Suppressor macrophage treated with lipopolysaccharide for 4 hours (primary cell): ENCODE measurements around the gene DCDC2B.
A peak's percentile ranks its signal among the peaks of the same experiment; 100 is the strongest.
"Not testable (repeated sequence)": the region's sequence is repeated elsewhere in the genome, so short reads cannot be mapped to it uniquely, and the experiment has no call there.

Experiments used
- DNase-seq: peaks from one replicate; pipeline ENCODE4 v3.0.0-alpha.2; 2020

Gene DCDC2B

GRCh38 chr1:32208891-32209328 lies at the start of gene DCDC2B:
Gene DCDC2B (plus strand): TSS chr1:32209089. CDS start chr1:32209094, 5 bp downstream.
- no peak for DNase-seq

- DNase-seq, result no peak
Measured at GRCh38 chr1:32159189-32159588, 49.7 kb upstream of the DCDC2B start.

- no peak for DNase-seq
Measured at GRCh38 chr1:32163405-32163804, 45.5 kb upstream of the DCDC2B start.

GRCh38 chr1:32165633-32166032 lies 43.3 kb upstream of the DCDC2B start:
- not testable (repeated sequence) for DNase-seq

- DNase-seq, result no peak
Measured at GRCh38 chr1:32170991-32171390, 37.9 kb upstream of the DCDC2B start.

DNA sequence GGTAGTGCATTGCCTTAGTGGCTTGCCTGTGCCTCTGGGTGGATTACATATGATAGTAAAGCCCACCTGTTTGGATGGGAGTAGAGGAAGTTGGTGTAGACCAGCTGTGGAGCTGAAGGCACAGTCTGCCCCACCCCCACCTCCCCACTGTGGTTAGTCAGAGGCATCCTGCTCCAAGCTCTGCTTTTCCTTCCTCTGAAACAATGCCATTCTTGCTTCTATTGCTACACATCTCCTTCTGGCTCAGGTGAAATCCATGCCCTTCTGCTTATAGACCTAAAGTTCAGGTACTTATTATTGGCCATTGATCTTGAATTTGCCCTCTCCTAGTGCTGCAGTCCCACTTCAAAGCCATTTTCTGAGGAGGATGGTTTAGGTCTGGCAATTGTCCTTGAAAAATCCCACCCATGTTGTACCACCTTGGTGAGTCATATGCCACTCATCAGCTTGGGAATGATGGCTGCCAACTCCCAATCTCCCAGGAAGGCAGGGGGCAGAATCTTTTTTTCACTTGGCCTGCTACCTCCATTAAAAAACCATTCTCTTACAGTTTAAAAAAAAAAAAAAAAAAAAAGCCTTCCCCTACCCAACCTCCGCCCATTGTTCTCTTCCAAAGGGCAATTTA lies 36.2 kb upstream of the DCDC2B start:
- DNase-seq, result no peak

DNA sequence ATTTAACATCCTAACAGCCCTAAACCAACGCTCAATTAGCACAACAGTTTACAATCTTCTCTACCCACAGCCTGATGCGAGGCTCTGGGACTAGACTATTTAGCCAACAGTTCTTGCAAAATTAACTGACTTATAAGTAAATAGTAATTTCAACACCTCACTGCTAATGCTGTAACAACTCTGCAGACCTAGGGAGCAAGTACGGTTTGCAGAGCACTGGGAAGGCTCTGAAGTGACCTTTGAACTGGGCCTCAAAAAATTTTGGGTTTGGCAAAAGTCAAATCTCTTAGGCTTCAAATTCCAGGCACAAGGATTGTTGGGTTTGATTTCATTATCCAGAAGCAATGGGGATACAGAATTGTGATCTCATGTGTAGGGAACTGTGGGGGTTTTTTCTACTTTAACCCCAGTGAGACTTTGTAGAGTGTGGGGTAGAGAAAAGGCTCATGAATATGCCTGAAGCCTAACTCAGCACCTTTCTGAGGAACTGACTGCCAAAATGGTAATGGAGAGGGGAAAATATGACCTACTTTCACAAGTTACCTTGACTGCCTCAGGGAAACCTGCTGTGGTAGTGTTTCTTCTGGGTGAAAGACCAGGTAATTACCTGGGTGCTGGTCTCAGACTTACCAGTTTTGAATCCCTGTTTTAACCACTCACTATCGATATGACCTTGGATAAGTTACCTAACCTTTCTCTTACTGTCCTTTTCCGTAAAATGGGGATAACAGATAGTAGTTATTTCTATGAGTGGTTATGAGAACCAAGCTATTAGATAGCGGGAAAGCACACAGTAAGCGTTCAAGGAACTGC lies 30.3 kb upstream of the DCDC2B start:
- DNase-seq, result peak; percentile 46

DNA sequence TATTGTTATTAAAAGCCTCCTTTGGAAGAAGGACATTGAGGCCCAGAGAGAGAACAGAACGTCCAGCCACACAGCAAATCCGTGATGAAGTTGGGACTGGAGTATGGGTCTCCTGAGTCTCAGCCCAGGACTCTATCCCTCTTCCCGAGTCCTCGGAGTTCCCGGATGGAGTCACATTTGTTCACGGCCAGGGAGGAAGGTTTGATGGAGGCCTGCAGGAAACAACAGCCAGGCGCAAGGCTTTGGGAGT lies 29.8 kb upstream of the DCDC2B start:
- no peak for DNase-seq

- DNase-seq, result peak; percentile 96
Measured at GRCh38 chr1:32179443-32180185, 29.3 kb upstream of the DCDC2B start, which contains the start of gene TXLNA. Gene TXLNA (plus strand): TSS chr1:32179675. CDS start chr1:32180346, 671 bp downstream.

DNA sequence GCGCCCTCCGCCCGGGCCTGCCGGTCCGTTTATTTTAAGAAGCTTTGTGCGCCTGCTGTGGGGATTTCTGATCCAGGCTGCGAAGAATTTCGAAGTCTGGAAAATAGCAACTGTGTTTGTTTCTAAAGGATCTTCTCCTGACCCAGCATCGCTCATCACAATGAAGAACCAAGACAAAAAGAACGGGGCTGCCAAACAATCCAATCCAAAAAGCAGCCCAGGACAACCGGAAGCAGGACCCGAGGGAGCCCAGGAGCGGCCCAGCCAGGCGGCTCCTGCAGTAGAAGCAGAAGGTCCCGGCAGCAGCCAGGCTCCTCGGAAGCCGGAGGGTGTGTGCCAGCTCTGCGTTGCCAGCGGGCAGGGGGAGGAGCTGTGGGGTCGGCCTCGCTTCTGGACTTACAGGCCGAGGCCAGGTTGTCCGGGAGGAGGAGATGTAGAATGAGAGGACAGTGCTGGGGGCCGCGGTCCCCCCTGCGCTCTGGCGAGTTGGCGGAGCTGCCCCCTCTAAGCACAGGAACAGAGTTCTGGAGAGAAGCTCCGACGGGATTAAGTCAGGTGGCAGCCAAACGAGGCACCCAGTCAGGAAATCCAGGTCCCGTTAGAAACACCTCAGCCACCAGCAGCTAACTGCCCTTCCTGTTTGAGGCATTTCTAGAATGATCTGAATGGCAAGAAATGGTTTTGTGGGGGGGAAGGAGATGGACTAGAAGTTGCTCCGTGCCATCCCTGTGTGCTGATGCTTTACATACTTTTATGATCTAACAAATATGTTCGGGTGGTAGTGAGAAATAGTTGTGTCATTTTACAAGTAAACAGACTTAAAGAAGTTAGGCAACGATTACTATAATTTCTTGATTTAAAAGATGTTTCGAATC lies 28.5 kb upstream of the DCDC2B start:
- DNase-seq, result peak; percentile 53

DNA sequence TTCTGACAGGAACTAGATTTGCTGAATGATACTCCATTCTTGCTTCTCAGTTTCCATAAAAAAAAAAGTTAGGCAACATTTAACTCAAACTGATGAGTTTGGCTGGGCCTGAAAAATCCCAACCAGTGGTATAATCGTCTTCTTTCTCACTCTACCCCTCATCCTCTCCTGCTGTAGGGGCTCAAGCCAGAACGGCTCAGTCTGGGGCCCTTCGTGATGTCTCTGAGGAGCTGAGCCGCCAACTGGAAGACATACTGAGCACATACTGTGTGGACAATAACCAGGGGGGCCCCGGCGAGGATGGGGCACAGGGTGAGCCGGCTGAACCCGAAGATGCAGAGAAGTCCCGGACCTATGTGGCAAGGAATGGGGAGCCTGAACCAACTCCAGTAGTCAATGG lies 27.8 kb upstream of the DCDC2B start:
- DNase-seq, result no peak

DNA sequence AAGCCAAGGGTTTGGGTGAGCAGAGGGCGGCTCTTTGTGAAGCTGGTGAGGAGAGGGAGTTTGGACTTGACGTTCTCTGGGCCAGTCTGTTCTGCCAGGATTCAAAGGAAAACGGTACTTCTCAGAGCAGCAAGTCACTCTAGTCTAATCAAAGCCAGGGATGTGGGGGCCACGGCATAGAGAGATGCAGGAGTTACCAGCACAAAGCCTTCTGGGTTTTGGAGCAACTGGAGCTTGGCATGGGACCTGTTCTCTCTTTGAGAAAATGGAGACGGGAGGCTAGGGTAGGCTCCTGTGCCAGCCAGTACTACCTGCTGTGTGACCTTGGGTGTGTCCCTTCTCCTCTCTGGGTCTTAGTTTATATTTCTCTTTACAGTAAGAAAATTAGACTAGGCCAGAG lies 27.3 kb upstream of the DCDC2B start:
- DNase-seq, result no peak

DNA sequence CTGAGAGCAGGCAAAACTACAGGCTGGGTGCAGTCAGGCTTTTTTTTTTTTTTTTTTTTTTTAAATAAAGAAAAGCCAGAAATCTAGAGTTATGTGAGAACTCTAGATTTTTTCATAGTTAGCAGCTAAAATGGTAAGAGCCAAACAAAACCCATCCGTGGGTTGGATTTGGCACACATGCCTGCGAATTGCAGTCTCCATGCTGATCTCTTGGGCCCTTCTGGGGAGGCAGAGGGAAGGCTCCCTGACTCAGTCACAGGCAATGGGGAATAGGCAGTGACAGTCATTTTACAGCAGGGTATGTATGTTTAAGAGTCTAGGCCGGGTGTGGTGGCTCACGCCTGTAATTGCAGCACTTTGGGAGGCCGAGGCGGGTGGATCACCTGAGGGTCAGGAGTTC lies 26.8 kb upstream of the DCDC2B start:
- no peak for DNase-seq

GRCh38 chr1:32184650-32185049 lies 24.2 kb upstream of the DCDC2B start:
- no peak for DNase-seq

DNA sequence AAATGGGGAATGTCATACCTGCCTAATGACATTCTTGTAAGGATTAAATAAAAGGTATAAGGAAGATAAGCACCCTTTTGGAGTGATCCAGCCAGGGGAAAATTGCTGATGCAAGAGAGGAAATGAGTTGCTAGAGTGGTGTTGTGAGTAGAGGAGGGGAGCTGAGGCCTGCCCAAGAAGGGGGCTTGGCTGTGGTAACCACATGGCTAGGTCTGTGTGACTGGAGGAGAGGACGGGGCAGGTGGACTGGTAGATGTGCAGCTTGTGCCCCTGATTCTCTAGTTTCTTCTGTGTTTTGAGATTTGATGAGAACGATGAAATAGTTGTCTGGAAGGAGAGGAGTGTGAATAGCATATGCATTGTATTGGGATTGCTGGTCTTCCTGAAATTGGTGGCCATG lies 22.8 kb upstream of the DCDC2B start:
- DNase-seq, result no peak

- DNase-seq, result no peak
Measured at GRCh38 chr1:32186491-32186890, 22.4 kb upstream of the DCDC2B start.

DNA sequence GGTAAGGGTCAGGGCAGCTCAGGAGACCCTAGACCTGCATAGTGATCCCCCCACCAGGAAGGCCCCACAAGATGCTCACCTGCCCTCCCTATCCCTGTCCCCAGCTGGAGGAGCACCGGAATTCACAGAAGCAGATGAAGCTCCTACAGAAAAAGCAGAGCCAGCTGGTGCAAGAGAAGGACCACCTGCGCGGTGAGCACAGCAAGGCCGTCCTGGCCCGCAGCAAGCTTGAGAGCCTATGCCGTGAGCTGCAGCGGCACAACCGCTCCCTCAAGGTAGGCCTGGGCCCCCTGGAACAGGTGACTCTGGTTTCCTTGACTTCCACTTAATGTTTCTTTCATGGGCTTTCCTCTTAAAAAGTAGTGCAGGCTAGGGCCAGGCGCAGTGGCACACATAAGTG lies 21.0 kb upstream of the DCDC2B start:
- no peak for DNase-seq

- DNase-seq, result no peak
Measured at GRCh38 chr1:32192220-32192948, 16.5 kb upstream of the DCDC2B start.

GRCh38 chr1:32194984-32195383 lies 13.9 kb upstream of the DCDC2B start:
- no peak for DNase-seq

GRCh38 chr1:32195531-32195930 lies 13.4 kb upstream of the DCDC2B start:
- no peak for DNase-seq

- no peak for DNase-seq
Measured at GRCh38 chr1:32195972-32196823, 12.7 kb upstream of the DCDC2B start.
